Head of caudate nucleus (tissue), 42 donors: Measurements from ENCODE around the gene PDHX.
"Not testable (repeated sequence)": the region's sequence is repeated elsewhere in the genome, so short reads cannot be mapped to it uniquely, and the experiment has no call there.

ENCODE experiments used
- DNase-seq, 42 donors: peaks; one replicate each; pipeline versions ENCODE4 v3.0.0 to v3.0.0-alpha.2; 2020 to 2021; ENCODE audit warnings: mixed read lengths in 7 of 42
- intact Hi-C: fragments of 100-400 bp; cut with DNase I; formaldehyde crosslinking; loops from one replicate; pipeline ENCODE4 v1.15.0; 2022

Gene PDHX

DNA sequence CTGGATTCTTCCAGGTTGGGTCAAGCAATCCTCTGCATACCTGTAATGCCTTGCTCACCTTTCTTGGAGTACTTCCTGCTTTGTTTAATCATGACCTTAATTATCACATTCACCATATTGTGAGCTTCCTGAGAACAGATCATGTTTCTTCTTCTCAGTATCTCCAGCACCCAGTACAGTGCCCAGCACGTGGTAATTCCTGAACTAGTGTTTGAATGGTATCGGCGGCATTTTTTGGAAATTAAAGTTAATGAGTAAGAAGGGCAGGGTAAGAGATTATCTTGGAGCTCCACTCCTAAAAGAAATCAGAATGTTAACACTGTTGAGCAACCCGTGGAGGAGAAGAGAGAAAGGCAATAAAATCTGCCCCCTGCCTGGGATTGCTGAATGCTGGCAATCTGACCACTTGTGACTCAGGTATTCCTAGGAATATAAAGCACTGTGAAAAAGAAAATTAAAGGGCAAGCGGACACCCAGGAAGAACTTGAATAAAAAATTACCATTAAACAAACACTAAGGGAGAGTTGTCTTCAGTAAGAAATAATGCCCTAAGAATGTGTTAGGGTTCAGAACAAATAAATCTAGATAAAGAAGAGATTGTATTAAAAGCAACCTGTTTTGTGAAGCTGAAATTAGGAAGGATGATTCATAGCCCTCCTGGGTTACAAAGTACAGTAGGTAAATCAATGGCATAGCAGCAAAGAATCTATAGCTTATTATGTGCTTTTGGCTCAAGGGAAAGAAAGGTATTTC lies 92.9 kb downstream of the PDHX start:
- DNase-seq: no peak
- intact Hi-C loops: no loop called here

- intact Hi-C loops: no loop called here
Measured at GRCh38 chr11:35009944-35010342, 93.5 kb downstream of the PDHX start.

GRCh38 chr11:35010654-35011053 lies 94.2 kb downstream of the PDHX start:
- no peak for DNase-seq
- intact Hi-C loops: no loop called here

More at GRCh38 chr11:35009944-35010342, 93.5 kb downstream of the PDHX start:
- DNase-seq: no peak

GRCh38 chr11:35011389-35011788 lies 95.0 kb downstream of the PDHX start:
- no peak for DNase-seq
- intact Hi-C loops: no loop called here

- DNase-seq: no peak
- intact Hi-C loops: no loop called here
Measured at GRCh38 chr11:35011944-35012343, 95.5 kb downstream of the PDHX start.

DNA sequence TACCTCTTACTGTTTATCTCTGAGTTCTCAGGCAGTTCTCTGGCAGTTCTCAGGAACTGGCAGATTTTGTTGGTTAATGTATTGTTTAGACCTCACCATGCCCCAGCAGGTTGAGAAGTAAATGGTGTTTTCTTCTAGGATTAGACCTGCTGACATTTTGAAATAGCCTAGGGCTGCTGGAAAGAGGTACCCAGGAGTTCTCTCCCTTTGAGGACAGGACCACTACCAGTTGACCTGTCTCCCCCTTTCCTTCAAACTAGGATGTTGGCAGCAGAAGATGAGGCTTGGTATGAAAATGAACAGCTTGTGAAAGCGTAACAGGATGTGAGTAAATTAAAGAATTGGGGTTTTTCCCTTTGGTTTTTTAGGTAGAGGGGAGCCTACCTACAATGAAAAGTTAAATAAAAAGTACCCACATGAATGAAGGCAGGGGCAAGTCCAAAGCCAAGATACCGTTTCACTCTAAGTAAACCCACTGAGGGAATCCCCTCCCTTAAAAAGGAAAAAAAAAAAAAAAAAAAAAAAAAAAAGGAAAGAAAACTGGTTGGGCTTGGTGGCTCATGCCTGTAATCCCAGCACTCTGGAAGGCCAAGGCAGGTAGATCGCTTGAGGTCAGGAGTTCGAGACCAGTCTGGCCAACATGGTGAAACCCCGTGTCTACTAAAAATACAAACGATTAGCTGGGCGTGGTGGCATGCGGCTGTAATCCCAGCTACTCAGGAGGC lies 96.2 kb downstream of the PDHX start:
- DNase-seq: no peak
- intact Hi-C loops: no loop called here

DNA sequence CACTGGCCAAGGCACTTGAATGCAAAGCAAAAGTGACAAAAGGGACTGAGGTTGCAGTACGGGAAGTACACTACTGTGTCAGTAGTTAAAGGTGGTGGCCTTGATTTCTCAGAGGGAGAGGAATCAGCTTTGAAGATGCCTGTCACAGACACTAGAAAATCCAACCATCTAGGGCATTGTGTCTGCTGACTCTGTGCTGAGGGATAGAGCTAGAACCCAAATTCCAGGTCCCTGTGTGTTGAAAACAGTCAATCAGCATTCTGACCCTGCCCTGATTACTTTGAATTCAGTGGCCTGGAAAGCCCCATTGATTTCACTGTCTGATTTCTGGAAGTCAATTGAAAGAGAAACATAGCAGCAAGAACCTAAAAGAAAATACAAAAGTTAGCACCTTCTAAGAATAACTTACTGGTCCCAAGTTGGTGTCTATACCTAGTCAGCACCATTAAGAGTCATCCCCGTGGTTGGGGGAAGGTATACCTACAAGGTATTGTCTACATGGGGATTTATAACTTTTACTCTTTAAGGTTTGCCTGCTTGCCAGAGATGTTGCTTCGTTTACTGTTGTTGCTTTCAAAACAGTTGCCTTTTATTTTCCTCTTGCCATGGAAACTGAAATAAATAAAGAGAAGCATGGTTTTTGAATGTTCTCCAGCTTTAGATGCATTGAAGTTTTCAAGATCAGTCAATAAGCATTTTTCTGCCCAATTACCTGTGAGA lies 97.3 kb downstream of the PDHX start:
- intact Hi-C loops: no loop called here
- DNase-seq: no peak

DNA sequence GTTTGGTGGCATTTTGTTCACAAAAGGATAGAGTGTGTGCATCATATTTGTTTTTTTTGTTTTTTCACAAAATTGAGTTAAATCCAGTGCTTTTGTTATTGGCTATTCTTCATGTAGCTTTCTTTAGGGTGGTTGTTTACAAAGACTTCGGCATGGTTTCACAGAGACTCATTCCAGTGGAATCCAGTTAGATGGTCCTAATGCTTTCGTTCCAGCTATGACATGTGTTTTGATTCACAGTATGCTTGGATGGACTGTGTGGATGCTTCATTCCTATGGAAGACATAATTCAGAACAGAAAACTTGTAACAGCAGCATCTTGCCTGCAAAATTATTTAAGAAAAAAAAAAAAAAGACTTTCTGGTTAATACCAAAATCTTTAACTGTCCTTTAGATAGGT lies 97.9 kb downstream of the PDHX start:
- DNase-seq: no peak
- intact Hi-C loops: no loop called here

DNA sequence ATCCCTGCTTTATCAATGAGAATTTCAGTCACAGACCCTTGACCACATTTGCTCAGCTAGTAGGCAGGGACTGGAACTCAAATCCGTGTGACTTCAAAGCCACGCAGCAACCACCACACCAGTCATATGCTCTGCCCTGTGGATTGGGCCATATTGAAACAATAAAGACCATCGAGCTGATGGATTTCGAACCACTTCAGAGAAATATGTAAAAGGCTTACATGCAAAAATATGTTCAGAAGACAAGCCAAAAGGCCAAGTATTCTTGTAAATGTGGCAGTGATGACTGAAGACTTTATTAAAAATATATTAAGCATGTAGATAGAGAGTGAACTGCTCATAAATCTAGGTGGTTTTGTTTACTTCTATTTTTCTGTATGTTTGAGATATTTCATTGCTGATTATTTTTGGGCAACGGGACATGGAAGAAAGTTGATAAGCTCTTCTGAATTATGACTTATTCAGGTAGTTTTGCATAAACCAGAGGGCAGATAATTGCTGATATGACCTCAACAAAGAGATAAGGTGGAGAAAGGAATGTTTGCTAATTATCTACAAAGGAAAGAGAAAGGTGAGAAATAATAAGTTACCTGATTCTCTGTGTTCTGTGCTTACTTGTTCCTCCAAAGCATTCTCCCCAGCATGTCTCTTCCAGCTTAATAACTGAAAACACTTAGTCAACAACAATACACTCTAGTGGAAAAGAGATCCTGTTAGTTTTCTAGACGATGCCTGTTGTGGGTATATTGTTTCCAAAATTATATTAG lies 99.4 kb downstream of the PDHX start:
- intact Hi-C loops: no loop called here

GRCh38 chr11:35016916-35017315 lies 100.5 kb downstream of the PDHX start:
- DNase-seq: no peak
- intact Hi-C loops: no loop called here

More for the DNA sequence above, 99.4 kb downstream of the PDHX start:
- DNase-seq: no peak

GRCh38 chr11:35017528-35018342 lies 101.3 kb downstream of the PDHX start:
- intact Hi-C loops: no loop called here

GRCh38 chr11:35021589-35021988 lies 105.2 kb downstream of the PDHX start:
- intact Hi-C loops: no loop called here
- peak in 21 of 42 donors; percentile 9 to 52 (median 27) for DNase-seq

More at GRCh38 chr11:35017528-35018342, 101.3 kb downstream of the PDHX start:
- no peak for DNase-seq

DNA sequence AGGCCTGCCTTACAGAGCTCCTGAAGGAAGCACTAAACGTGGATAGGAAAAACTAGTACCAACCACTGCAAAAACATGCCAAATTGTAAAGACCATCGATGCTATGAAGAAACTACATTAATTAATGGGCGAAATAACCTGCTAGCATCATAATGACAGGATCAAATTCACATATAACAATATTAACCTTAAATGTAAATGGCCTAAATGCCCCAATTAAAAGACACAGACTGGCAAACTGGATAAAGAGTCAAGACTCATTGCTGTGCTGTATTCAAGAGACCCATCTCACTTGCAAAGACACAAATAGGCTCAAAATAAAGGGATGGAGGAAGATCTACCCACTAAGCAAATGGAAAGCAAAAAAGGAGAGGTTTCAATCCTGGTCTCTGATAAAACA lies 107.5 kb downstream of the PDHX start:
- intact Hi-C loops, DNase-seq: not testable (repeated sequence)

GRCh38 chr11:35028007-35028406 lies 111.6 kb downstream of the PDHX start:
- DNase-seq, intact Hi-C loops: not testable (repeated sequence)

DNA sequence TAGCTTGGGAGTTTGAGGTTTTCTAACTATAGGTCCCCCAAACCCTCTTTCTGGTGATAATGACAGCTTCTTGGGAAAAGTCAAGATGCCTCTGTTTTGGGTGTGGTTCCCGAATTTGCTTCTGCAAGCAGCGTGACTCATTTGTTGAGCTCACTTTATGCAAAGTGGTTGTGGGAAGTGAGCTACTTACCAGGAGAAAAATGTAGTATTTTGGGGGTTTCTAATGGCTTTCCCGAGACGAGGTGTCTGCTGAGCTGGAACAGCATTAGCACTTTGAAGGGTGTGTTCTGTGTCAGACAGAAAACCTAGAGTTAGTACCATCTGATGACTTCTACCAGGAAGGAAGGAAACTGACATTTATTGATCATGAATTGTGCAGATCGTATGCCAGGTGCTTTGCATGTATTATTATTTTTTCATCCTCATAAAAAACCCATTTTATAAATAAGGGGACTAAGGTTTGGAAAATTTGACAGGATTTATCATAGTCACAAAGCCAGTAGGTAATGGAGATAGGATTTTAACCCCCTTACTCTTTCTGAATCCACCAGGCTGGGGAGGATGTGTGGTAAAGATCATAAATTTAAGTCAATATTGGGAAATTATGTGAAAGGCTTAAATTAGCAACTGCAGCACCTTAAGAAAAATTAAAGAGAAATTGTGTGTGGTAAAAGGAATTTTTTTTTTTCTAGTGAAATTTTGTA lies 113.7 kb downstream of the PDHX start:
- intact Hi-C loops: no loop called here
- DNase-seq: no peak

- DNase-seq: no peak
- intact Hi-C loops: no loop called here
Measured at GRCh38 chr11:35030716-35031213, 114.3 kb downstream of the PDHX start.

DNA sequence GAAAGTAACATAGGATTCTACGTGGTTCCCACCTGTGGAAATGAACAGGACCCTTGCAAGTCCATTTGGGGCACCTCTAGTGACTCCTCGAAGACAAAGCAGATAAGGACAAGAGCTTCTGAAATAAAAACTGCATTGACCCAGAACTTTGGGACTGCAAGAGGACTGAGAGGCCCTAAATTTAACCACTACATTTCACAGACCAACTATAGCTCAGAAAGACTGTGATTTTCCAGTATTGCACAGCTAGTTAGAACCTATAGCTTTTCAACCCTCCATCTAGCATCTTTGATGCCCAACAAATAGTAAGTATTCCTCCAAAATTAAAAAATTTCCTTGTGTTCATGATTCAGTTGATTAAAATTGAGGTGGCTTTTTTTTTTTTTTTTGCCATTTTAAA lies 114.9 kb downstream of the PDHX start:
- intact Hi-C loops: no loop called here
- no peak for DNase-seq

- intact Hi-C loops: no loop called here
- no peak for DNase-seq
Measured at GRCh38 chr11:35031867-35032266, 115.4 kb downstream of the PDHX start.
